ENCODE results near the gene SFTA2. TPM values are rescaled to one million over a fixed set of nuclear protein-coding genes. Genes with fewer than 3 reads are reported as not detected.

Gene SFTA2
- total RNA-seq, 1 experiment from 2014 or later, result not detected

- Histone ChIP-seq H3K36me3 (no peaks in the 10 kb centered on the region), H3K9me3 (no peaks in the 10 kb centered on the region), H3K27me3 (no peaks in the 10 kb centered on the region), H3K4me3 (no peak overlapping the region)
- no peak for DNase-seq
Observed at GRCh38 chr6:30888816-30889495, 43.0 kb downstream of the SFTA2 start.

GRCh38 chr6:30887901-30888815, 43.8 kb downstream of the SFTA2 start:
- DNase-seq, result peak; percentile 35
- no peaks in the 10 kb centered on the region for H3K36me3 ChIP-seq
- no peaks in the 10 kb centered on the region for H3K9me3 ChIP-seq
- H3K27me3 ChIP-seq, result no peaks in the 10 kb centered on the region
- H3K4me3 ChIP-seq, result no peak overlapping the region

- Histone ChIP-seq H3K9me3 (no peaks in the 10 kb centered on the region), H3K36me3 (no peaks in the 10 kb centered on the region), H3K27me3 (no peaks in the 10 kb centered on the region), H3K4me3 (no peak overlapping the region)
- no peak for DNase-seq
Observed at GRCh38 chr6:30886897-30887255, 45.1 kb downstream of the SFTA2 start.

- peak; percentile 55 for DNase-seq
- H3K9me3 ChIP-seq, result no peaks in the 10 kb centered on the region
- no peaks in the 10 kb centered on the region for H3K27me3 ChIP-seq
- no peaks in the 10 kb centered on the region for H3K36me3 ChIP-seq
- peak overlapping the region; percentile 50 for H3K4me3 ChIP-seq
Observed at GRCh38 chr6:30885999-30886896, 45.7 kb downstream of the SFTA2 start.

- Histone ChIP-seq H3K9me3 (no peaks in the 10 kb centered on the region), H3K4me3 (peak overlapping the region; percentile 50), H3K27me3 (no peaks in the 10 kb centered on the region), H3K36me3 (no peaks in the 10 kb centered on the region)
- DNase-seq, result no peak
Observed at GRCh38 chr6:30885481-30885998, 46.4 kb downstream of the SFTA2 start.

GRCh38 chr6:30884521-30885480, 47.2 kb downstream of the SFTA2 start:
- Histone ChIP-seq H3K27me3 (no peaks in the 10 kb centered on the region), H3K36me3 (no peaks in the 10 kb centered on the region), H3K9me3 (no peaks in the 10 kb centered on the region), H3K4me3 (peak overlapping the region; percentile 50)
- DNase-seq, result peak; percentile 50

- Histone ChIP-seq H3K4me3 (peak within 1 kb of the TSS; percentile 50), H3K9me3 (no peaks in the 10 kb centered on the region), H3K27me3 (no peaks in the 10 kb centered on the region), H3K36me3 (no peaks in the 10 kb centered on the region)
- peak; percentile 71 for DNase-seq
Observed at GRCh38 chr6:30883685-30884520, 48.1 kb downstream of the SFTA2 start, which contains the start of gene DDR1. Gene DDR1, plus strand, starts transcription at chr6:30884519. Its CDS starts 4,211 bp downstream, at chr6:30888730.

GRCh38 chr6:30882759-30883684, 48.9 kb downstream of the SFTA2 start:
- Histone ChIP-seq H3K27me3 (no peaks in the 10 kb centered on the region), H3K36me3 (no peaks in the 10 kb centered on the region), H3K9me3 (no peaks in the 10 kb centered on the region), H3K4me3 (no peak overlapping the region)
- DNase-seq, result no peak

GRCh38 chr6:30882204-30882758, 49.7 kb downstream of the SFTA2 start:
- H3K36me3 ChIP-seq, result no peaks in the 10 kb centered on the region
- H3K9me3 ChIP-seq, result no peaks in the 10 kb centered on the region
- H3K27me3 ChIP-seq, result no peaks in the 10 kb centered on the region
- no peak for DNase-seq
- H3K4me3 ChIP-seq, result no peak overlapping the region

GRCh38 chr6:30881392-30882203, 50.4 kb downstream of the SFTA2 start:
- Histone ChIP-seq H3K4me3 (no peak overlapping the region), H3K27me3 (no peaks in the 10 kb centered on the region), H3K36me3 (no peaks in the 10 kb centered on the region), H3K9me3 (no peaks in the 10 kb centered on the region)
- DNase-seq, result no peak

Data from MG63 (cell line).